PC-3 (cell line): Measurements from ENCODE around the gene ZYX. TPM values are rescaled to one million over a fixed set of nuclear protein-coding genes. Genes with fewer than 3 reads are reported as not detected.

Experiments
- ATAC-seq: fragments of 200-7000 bp; cut with Tn5 transposase; 2 replicates; pipeline ENCODE4 v1.9.1; 2020; ENCODE audit warnings: mild to moderate bottlenecking, moderate library complexity
- BruUV-seq: library from RNA; stranded (reverse); fragments of 400-500 nt; replicated peaks from 2 replicates; lab custom pipeline; 2021; lab: Mats Ljungman, UMichigan
- CTCF ChIA-PET: fragments of 300-600 bp; sonication (Branson Sonifier 250); formaldehyde crosslinking; loops from one replicate; lab custom pipeline; 2022; ENCODE audit warnings: antibody characterized with exemption; lab: Charles Lee
- POLR2A ChIA-PET: fragments of 300-600 bp; sonication (Branson Sonifier 250); formaldehyde crosslinking; loops from one replicate; lab custom pipeline; 2022; ENCODE audit warnings: antibody characterized with exemption; ENCODE audit not compliant: unreplicated experiment; lab: Charles Lee
- DNase-seq: peaks from one replicate; pipeline ENCODE4 v3.0.0-alpha.2; 2015
- H2AFZ ChIP-seq: fragments of 300-600 bp; sonication (generic); 2 replicates; pipeline ENCODE4 v1.6.0; 2016; ENCODE audit warnings: antibody characterized with exemption, low read length
- H3F3A ChIP-seq: fragments of 300-600 bp; sonication (generic); one replicate; pipeline ENCODE4 v1.6.0; 2017; ENCODE audit warnings: antibody characterized with exemption, low read length, control low read depth, mild to moderate bottlenecking; ENCODE audit not compliant: unreplicated experiment
- H3K27ac ChIP-seq: fragments of 300-600 bp; sonication (generic); 2 replicates; pipeline ENCODE4 v1.5.1; 2016; ENCODE audit warnings: mild to moderate bottlenecking, low read length
- H3K27me3 ChIP-seq: fragments of 300-600 bp; sonication (generic); 2 replicates; pipeline ENCODE4 v1.6.1; 2016; ENCODE audit warnings: low read length, mixed read lengths
- H3K36me3 ChIP-seq: fragments of 300-600 bp; sonication (generic); 2 replicates; pipeline ENCODE4 v1.6.1; 2016; ENCODE audit warnings: low read depth, mixed run types, low read length, mixed read lengths
- H3K4me1 ChIP-seq: fragments of 300-600 bp; sonication (generic); 2 replicates; pipeline ENCODE4 v1.5.1; 2016; ENCODE audit warnings: low read length; ENCODE audit not compliant: insufficient read depth
- H3K4me2 ChIP-seq: fragments of 300-600 bp; sonication (generic); 2 replicates; pipeline ENCODE4 v1.6.0; 2016; ENCODE audit warnings: low read length
- H3K4me3 ChIP-seq: fragments of 300-600 bp; sonication (generic); 2 replicates; pipeline ENCODE4 v1.5.1; 2016; ENCODE audit warnings: mild to moderate bottlenecking, low read length, mixed read lengths
- H3K79me2 ChIP-seq: fragments of 300-600 bp; sonication (generic); 2 replicates; pipeline ENCODE4 v1.6.1; 2017; ENCODE audit warnings: low read length, mixed read lengths
- H3K9ac ChIP-seq: fragments of 300-600 bp; sonication (generic); 2 replicates; pipeline ENCODE4 v1.6.0; 2016; ENCODE audit warnings: mild to moderate bottlenecking, low read length
- H3K9me2 ChIP-seq: fragments of 300-600 bp; sonication (generic); replicated peaks from 2 replicates; pipeline ENCODE4 v1.6.1; 2016; ENCODE audit warnings: mixed run types, low read length, mixed read lengths
- H3K9me3 ChIP-seq: fragments of 300-600 bp; sonication (generic); 2 replicates; pipeline ENCODE4 v1.6.1; 2016; ENCODE audit warnings: low read length, mixed read lengths
- H4K20me1 ChIP-seq: fragments of 300-600 bp; sonication (generic); 2 replicates; pipeline ENCODE4 v1.6.1; 2016; ENCODE audit warnings: low read length, mixed read lengths
- EZH2 ChIP-seq: fragments of 300-600 bp; sonication (generic); IDR thresholded peaks from one replicate; pipeline ENCODE4 v1.6.1; 2017; ENCODE audit warnings: antibody characterized with exemption, mild to moderate bottlenecking, low read length; ENCODE audit not compliant: unreplicated experiment
- EZH2phosphoT487 ChIP-seq: fragments of 300-600 bp; sonication (generic); IDR thresholded peaks from 2 replicates; pipeline ENCODE4 v1.6.1; 2018; ENCODE audit warnings: mild to moderate bottlenecking, antibody characterized with exemption, low read length, borderline replicate concordance
- intact Hi-C: fragments of 100-400 bp; cut with micrococcal nuclease; formaldehyde crosslinking; loops from 2 replicates; pipeline ENCODE4 v1.9.0; 2023
- total RNA-seq: library from RNA; depleted of rRNA; stranded (reverse); fragments of >200 nt; gene quantifications from 2 replicates; pipeline ENCODE4 v1.2.3, GENCODE V29; 2014
- TF ChIP-seq, protein P1 (sequence below): fragments of 300-600 bp; sonication (generic); conservative IDR thresholded peaks from 2 replicates; pipeline ENCODE4 v1.5.1; 2017; ENCODE audit warnings: antibody characterized with exemption, low read depth, mild to moderate bottlenecking, low read length

The ZYX gene
- total RNA-seq, 1 experiment from 2014 or later, result 108 TPM

DNA sequence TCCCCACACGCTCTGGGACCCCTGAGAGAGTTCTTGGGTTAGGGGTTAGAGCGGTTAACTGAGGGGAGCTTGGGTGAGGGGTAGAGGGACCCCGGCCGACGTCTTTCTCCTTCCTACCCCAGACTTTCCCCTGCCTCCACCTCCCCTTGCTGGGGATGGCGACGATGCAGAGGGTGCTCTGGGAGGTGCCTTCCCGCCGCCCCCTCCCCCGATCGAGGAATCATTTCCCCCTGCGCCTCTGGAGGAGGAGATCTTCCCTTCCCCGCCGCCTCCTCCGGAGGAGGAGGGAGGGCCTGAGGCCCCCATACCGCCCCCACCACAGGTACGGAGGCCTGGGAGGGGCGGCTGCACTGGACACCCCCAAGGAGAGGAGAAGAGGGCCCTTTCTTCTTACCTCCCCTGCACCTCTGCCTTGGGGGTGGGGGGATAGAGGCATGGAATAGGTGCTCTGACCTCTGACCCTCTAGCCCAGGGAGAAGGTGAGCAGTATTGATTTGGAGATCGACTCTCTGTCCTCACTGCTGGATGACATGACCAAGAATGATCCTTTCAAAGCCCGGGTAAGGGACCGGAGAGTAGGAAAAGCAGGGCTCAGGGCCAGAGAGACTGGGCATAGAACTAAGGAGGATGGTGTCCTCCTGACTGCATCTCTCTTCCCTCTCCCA, 1.1 kb downstream of the ZYX start:
- CTCF ChIA-PET, result no interaction called here
- Histone ChIP-seq H2AFZ (no peak overlapping the region), H3K9me3 (no peaks in the 10 kb centered on the region), H3F3A (no peaks in the 10 kb centered on the region), H3K9ac (peak overlapping the region; percentile 94), H3K4me2 (peak overlapping the region; percentile 100), H3K79me2 (peaks cover 84% of the 10 kb centered on the region), H3K4me3 (peak overlapping the region; percentile 96), H3K27me3 (no peaks in the 10 kb centered on the region), H3K4me1 (peaks cover 49% of the 10 kb centered on the region), H4K20me1 (peaks cover 50% of the 10 kb centered on the region), H3K36me3 (peaks cover 11% of the 10 kb centered on the region; the same call in 1 of the 2 replicates), H3K27ac (no peak overlapping the region), H3K9me2 (no peaks in the 10 kb centered on the region)
- intact Hi-C loops, result loop anchor here (5.0 kb wide), 1 partner anchor 35 kb away; no protein-coding TSS in a partner anchor
- POLR2A ChIA-PET, result no interaction called here
- TF ChIP-seq, protein P1, sequence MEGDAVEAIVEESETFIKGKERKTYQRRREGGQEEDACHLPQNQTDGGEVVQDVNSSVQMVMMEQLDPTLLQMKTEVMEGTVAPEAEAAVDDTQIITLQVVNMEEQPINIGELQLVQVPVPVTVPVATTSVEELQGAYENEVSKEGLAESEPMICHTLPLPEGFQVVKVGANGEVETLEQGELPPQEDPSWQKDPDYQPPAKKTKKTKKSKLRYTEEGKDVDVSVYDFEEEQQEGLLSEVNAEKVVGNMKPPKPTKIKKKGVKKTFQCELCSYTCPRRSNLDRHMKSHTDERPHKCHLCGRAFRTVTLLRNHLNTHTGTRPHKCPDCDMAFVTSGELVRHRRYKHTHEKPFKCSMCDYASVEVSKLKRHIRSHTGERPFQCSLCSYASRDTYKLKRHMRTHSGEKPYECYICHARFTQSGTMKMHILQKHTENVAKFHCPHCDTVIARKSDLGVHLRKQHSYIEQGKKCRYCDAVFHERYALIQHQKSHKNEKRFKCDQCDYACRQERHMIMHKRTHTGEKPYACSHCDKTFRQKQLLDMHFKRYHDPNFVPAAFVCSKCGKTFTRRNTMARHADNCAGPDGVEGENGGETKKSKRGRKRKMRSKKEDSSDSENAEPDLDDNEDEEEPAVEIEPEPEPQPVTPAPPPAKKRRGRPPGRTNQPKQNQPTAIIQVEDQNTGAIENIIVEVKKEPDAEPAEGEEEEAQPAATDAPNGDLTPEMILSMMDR, result no peak
- TF ChIP-seq EZH2 (no peak), EZH2phosphoT487 (no peak)
- BruUV-seq, result TSS peak; percentile 53
- ATAC-seq (no peak), DNase-seq (no peak)

DNA sequence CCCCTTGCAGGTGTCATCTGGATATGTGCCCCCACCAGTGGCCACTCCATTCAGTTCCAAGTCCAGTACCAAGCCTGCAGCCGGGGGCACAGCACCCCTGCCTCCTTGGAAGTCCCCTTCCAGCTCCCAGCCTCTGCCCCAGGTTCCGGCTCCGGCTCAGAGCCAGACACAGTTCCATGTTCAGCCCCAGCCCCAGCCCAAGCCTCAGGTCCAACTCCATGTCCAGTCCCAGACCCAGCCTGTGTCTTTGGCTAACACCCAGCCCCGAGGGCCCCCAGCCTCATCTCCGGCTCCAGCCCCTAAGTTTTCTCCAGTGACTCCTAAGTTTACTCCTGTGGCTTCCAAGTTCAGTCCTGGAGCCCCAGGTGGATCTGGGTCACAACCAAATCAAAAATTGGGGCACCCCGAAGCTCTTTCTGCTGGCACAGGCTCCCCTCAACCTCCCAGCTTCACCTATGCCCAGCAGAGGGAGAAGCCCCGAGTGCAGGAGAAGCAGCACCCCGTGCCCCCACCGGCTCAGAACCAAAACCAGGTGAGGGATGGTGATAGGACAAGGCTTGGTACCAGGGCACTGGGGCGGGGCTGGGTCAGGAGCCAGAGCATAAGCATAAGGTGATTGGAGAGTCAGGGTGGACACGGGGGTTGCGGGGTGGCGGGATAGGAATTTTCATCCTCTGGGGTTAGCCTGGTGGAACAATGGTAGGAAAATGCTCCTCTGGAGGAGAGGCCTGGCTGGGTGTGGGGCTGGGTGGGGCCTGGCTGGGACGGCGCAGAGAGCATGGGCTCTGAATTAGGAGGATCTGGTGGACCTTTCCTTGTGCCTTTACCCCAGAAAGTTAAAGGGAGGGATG, 1.9 kb downstream of the ZYX start:
- Histone ChIP-seq H3K36me3 (peaks cover 17% of the 10 kb centered on the region; the same call in 1 of the 2 replicates), H3K9me2 (no peaks in the 10 kb centered on the region), H2AFZ (no peak overlapping the region), H4K20me1 (peaks cover 56% of the 10 kb centered on the region), H3K27me3 (no peaks in the 10 kb centered on the region), H3K4me2 (peak overlapping the region; percentile 100), H3K4me3 (peak overlapping the region; percentile 96), H3K4me1 (peaks cover 49% of the 10 kb centered on the region), H3F3A (no peaks in the 10 kb centered on the region), H3K9me3 (no peaks in the 10 kb centered on the region), H3K27ac (no peak overlapping the region), H3K9ac (peak overlapping the region; percentile 94; the same call in 1 of the 2 replicates), H3K79me2 (peaks cover 86% of the 10 kb centered on the region)
- POLR2A ChIA-PET, result interaction anchor here (0.6 kb wide), 1 partner anchor 10 kb away, joined by 9 read pairs; no protein-coding TSS in a partner anchor
- no TSS peak for BruUV-seq
- DNase-seq (no peak), ATAC-seq (no peak)
- intact Hi-C loops, result loop anchor here (5.0 kb wide), 1 partner anchor 34 kb away; no protein-coding TSS in a partner anchor
- TF ChIP-seq EZH2, result no peak
- no peak for TF ChIP-seq EZH2phosphoT487
- TF ChIP-seq, protein P1, result no peak
- CTCF ChIA-PET, result no interaction called here
